Stimulated activated CD4-positive, alpha-beta T cell treated with anti-CD3 and anti-CD28 coated beads, Interleukin-15, amount 100 ng/mL, for 1 hour (primary cell): ENCODE results near the gene CNPY4.
A peak's percentile ranks its signal among the peaks of the same experiment; 100 is the strongest.

Experiments used
- DNase-seq, 2 donors: peaks; one replicate each; pipeline ENCODE4 v3.0.0-alpha.2; 2020; ENCODE audit warnings: low read depth in 1 of 2, low spot score in 1 of 2

Gene CNPY4, protein sequence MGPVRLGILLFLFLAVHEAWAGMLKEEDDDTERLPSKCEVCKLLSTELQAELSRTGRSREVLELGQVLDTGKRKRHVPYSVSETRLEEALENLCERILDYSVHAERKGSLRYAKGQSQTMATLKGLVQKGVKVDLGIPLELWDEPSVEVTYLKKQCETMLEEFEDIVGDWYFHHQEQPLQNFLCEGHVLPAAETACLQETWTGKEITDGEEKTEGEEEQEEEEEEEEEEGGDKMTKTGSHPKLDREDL

GRCh38 chr7:100119072-100119969, at the start of gene CNPY4, which contains the start of gene TAF6:
CNPY4 (plus strand) TSS chr7:100119634; CDS start chr7:100119745, 111 bp downstream.
TAF6 (minus strand) TSS chr7:100119358; CDS start chr7:100114209, 5,149 bp downstream.
- DNase-seq = peak; percentile 88 to 90

GRCh38 chr7:100069991-100070390, 49.4 kb upstream of the CNPY4 start:
- no peak for DNase-seq

DNA sequence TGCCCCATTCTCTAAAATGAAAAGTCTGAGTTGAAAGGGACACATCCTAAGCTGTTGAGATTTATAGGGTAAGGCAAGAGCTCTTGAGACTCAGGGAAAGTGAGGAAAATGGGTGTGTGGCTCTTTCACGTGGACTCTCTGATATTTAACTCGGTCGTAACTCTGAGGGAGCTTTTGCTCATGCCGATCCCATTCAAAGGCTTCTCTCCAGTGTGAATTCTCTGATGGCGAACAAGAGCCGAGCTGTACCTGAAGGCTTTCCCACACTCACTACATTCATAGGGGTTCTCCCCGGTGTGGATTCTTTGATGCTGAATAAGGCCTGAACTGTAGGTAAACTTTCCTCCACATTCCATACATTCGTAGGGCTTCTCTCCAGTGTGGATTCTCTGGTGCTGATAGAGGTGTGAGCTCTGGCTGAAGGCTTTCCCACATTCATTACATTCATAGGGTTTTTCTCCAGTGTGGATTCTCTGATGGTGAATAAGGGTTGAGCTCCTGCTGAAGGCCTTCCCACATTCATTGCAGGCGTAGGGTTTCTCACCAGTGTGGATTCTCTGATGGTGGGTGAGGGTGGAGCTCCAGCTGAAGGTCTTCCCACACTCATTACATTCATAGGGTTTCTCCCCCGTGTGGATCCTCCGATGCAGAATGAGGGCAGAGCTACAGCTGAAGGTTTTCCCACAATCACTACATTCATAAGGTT, 48.3 kb upstream of the CNPY4 start:
- no peak for DNase-seq

DNA sequence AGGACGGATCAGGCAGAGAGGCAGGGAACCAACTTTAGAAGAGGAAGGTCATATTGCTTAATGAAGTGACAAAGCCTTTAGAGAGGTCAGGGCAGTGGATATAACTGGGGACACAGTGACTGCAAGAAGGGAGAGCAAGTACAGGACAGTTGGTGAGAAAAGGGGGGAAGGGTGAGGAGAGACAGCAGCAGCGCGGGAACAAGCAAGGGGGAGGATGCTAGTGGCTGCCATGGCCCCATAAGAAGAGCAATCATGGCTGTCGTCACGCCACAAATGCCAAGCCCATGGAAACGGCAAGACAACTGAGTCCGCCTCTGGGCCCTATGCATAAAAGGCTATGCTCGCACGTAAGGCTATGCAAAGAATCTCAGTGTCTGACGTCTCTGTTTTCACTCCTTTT, 47.0 kb upstream of the CNPY4 start:
- DNase-seq = no peak

DNA sequence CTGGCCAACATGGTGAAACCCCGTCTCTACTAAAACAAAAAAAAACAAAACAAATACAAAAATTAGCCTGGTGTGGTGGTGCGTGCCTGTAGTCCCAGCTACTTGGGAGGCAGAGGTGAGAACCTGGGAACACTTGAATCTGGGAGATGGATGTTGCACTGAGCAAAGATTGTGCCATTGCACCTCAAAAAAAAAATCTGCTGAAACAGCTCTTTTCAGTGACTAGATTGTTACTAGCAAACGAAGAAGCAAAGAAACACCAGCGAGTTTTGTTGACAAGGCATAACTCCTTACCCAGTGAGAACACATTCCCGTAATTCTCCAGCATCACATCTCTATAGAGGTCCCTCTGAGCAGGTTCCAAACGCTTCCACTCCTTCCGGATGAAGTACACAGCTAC, 44.6 kb upstream of the CNPY4 start:
- no peak for DNase-seq

DNA sequence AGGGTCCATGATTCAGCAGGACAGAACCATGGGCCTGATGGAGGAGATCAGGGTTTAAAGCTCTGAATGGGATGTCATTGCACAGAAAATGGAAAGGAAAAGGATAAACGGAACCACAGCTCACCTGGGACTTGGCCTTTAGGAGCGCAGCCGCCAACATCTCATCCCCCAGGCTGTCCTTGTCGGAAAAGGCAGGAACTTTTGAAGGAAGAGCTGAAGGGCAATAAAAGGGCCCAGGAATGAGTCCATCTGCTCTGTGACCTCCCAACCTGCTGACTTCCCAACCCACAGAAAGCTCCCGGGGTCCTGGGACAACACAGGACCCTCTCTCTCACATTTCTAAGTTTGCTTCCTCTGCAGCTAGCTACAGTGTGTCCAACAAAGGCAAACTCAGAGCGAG, 44.0 kb upstream of the CNPY4 start:
- no peak for DNase-seq

GRCh38 chr7:100077205-100077604, 42.2 kb upstream of the CNPY4 start:
- no peak for DNase-seq

DNA sequence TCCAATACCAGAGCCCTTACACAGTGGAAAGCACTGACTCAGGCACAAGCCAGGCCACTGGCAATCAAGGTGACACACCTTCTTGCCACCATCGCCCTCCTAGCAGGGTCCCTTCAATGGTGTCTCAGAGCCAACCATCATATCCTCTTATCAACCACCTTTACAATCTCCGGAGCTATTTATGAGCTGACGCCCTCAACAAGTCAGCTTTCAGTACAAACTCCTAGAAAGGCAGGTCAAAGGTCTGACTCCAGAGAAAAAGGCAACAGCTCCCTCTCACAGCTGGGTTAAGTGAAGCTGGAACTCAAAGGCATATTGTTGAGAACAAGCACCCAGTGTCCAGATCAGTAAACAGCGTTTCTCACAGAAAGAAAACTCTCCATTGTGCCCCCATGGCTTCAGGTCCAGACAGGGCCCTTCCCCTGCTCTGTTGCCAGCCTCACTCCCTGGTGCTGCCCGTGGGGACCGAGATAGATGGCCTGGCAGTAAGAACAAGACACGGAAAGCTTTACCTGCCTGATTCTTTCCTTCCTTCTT, 40.3 kb upstream of the CNPY4 start:
- no peak for DNase-seq

DNA sequence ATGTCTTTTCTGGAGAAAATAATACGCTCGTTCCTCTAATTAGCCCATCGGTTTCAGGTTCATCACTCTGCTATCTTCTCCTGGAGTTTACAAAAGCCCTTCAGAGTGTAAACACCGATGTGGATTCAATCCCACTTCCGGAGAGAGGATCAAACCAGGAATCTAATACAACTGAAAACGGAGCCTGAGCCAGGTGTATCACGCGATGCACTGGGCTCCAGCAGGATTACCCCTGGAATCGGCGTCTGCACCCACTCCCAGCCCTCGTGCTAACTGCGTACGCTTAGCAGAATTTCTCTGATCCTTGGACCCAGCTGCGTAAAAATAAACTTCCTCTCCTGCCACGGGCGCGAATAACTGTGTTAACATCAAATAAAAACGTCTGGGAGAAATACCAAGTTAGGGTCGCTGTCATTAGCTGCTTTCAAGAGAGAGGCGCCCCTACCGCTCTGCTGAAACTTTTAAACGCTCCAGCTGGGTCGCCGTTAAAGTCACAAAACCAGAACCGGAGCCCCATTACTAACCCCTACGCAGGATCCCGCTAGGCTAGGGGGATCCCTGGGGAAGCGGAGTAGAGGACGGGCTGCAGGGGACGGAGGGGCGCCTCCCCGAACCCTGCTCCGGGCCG, 38.4 kb upstream of the CNPY4 start:
- DNase-seq = peak in 1 of 2 donors; percentile 12

- DNase-seq = peak; percentile 93 to 94
Observed at GRCh38 chr7:100081535-100082102, 37.8 kb upstream of the CNPY4 start, which contains the start of gene ZNF3. ZNF3 (minus strand) TSS chr7:100081723; CDS start chr7:100077357, 4,366 bp downstream.

DNA sequence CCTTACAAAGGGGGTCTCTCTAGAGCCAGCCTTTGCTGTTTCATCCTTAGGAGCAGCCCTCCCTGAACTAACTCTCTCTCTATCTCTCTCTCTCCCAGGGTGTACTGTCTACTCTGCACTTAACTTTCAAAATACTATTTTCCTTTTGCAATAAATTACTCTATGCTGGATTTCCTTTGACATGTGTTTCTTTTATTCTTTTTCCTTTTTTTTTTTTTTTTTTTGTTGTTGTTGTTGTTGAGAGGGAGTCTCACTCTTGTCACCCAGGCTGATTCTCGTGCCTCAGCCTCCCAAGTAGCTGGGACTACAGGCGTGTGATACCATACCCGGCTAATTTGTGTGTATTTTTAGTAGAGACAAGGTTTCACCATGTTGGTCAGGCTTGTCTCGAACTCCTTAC, 36.5 kb upstream of the CNPY4 start:
- DNase-seq = no peak

GRCh38 chr7:100085515-100085914, 33.9 kb upstream of the CNPY4 start:
- DNase-seq = no peak

GRCh38 chr7:100087055-100087750, 32.2 kb upstream of the CNPY4 start:
- no peak for DNase-seq

DNA sequence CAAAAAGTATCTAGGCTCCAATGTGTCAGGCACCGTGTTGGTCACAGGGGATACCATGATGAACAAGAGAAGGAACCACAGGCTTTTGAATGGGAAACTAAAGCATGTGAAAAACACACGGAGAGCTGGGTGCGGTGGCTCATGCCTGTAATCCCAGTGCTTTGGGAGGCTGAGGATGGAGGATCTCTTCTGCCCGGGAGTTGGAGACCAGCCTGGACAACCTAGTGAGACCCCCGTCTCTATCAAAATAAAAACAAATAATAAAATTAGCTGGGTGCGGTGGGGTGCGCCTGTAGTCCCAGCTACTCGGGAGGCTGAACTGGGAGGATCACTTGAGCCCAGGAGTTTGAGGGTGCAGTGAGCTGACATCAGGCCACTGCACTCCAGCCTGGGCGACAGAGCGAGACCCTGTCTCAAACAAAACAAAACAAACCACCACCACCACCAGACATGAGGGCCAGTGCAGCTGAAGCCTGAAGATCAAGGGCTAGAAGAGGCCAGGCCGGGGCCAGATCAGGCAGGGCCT, 31.3 kb upstream of the CNPY4 start:
- DNase-seq = no peak

DNA sequence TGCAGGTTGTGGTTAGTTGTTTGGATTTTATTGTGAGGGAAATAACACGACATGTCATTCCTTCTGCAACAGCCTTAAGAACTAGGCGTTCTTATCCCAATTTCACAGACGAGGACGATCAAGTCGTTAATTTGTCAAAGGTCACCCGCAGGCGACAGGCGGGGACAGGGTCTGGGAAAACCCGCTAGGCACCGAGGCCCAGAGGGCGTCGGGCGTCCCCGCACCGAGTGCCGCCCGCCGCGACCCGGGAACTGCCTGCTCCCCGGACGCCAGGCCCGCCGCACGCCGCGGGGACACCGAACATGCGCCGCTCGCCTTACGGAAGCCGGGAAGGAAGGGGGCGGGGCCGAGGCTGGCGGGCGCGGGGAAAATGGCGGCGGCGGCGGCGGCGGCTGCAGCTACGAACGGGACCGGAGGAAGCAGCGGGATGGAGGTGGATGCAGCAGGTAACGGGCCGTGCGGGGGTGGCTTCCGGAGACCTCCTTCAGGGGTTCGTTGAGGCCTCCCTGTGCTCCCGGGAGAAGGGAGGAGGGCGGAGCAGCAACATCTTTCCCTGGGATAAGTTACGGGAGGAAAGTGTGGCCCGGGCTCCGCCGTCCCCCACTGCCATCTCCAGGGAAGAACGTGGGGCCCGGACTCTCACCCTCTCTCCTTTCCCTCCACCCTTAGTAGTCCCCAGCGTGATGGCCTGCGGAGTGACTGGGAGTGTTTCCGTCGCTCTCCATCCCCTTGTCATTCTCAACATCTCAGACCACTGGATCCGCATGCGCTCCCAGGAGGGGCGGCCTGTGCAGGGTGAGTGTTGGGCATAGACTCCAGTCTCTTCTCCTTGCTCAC, 30.6 kb upstream of the CNPY4 start, which contains the start of gene COPS6:
TSS of gene COPS6 (plus strand) at position 349 of the 837 bp plus-strand sequence. CDS start at position 371, 22 bp downstream.
- peak; percentile 76 to 87 for DNase-seq

DNA sequence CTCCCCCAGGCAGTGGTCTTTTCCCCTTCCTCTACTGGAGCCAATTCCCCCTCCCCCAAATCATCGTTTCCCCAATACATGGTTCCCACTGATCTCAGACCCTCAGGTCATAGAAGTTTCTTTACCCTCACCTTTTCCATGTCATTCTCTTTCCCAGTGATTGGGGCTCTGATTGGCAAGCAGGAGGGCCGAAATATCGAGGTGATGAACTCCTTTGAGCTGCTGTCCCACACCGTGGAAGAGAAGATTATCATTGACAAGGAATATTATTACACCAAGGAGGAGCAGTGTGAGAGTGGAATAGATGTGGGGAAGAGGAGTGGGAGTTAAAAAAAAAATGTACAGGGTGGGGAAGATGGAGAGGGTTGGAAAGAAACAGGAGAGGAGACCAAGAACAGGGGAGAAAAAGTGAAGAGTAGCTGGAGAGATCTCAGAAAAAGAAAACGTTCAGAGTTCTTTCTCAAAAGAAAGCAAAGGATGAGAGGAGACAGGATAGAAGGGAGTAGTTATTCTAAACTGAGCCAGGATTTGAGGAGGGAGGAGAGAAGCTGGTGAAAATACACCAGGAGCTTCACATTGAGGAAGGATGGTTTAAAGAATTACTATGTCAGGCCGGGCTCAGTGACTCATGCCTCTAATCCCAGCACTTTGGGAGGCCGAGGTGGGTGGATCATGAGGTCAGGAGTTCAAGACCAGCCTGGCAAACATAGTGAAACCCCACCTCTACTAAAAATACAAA, 29.8 kb upstream of the CNPY4 start:
- no peak for DNase-seq

- DNase-seq = no peak
Observed at GRCh38 chr7:100090527-100091410, 28.7 kb upstream of the CNPY4 start.
